ENCODE measurements around the gene SUMO3.

DNA sequence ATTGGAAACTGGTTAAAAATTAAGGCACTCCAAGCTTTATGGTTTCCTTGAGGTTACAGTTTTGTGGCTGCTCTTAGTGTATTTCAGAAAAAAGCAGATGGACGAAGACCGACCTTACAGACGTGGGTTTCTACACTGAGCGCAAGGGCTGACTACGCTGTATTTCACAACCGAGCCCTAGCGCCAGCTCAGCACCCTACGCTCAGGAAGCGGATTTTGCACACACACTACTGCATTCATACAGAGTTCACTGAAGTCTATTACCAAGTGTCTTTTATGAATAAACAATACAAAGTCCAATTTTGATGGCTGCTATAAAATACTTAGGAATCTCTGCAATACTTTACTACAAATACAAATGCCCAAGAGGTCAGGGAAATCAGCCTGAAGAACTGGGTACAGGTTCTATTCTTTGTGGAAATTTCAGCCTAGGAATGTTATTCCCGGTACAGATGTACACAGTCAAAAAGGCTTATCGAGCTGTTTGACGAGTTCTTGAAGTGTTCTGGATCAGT is 31.8 kb upstream of the SUMO3 start:
- TF ChIP-seq POLR2A (IDR thresholded peaks at IDR 0.05) = no peak
- TF ChIP-seq, protein P1, sequence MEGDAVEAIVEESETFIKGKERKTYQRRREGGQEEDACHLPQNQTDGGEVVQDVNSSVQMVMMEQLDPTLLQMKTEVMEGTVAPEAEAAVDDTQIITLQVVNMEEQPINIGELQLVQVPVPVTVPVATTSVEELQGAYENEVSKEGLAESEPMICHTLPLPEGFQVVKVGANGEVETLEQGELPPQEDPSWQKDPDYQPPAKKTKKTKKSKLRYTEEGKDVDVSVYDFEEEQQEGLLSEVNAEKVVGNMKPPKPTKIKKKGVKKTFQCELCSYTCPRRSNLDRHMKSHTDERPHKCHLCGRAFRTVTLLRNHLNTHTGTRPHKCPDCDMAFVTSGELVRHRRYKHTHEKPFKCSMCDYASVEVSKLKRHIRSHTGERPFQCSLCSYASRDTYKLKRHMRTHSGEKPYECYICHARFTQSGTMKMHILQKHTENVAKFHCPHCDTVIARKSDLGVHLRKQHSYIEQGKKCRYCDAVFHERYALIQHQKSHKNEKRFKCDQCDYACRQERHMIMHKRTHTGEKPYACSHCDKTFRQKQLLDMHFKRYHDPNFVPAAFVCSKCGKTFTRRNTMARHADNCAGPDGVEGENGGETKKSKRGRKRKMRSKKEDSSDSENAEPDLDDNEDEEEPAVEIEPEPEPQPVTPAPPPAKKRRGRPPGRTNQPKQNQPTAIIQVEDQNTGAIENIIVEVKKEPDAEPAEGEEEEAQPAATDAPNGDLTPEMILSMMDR (IDR thresholded peaks at IDR 0.05) = no peak
